Neural progenitor cell (in vitro differentiated cells): Measurements from ENCODE around the gene BCORL1. TPM values are rescaled to one million over a fixed set of nuclear protein-coding genes. Genes with fewer than 3 reads are reported as not detected.

ENCODE experiments used
- DNase-seq: peaks from one replicate; pipeline ENCODE4 v3.0.0-alpha.2; 2016; ENCODE audit warnings: low spot score
- H2AFZ ChIP-seq: fragments of 200-600 bp; sonication (generic); replicated peaks from 2 replicates; pipeline ENCODE4 v1.6.1; 2016; ENCODE audit warnings: antibody characterized with exemption
- H3F3A ChIP-seq: fragments of 200-600 bp; sonication (generic); 2 replicates; pipeline ENCODE4 v1.6.1; 2016; ENCODE audit warnings: antibody characterized with exemption, low read depth
- H3K27ac ChIP-seq: fragments of 200-600 bp; sonication (generic); 2 replicates; pipeline ENCODE4 v1.5.1; 2016; ENCODE audit warnings: mild to moderate bottlenecking
- H3K27me3 ChIP-seq: fragments of 200-600 bp; sonication (generic); 2 replicates; pipeline ENCODE4 v1.6.1; 2016; ENCODE audit warnings: mild to moderate bottlenecking, moderate library complexity
- H3K36me3 ChIP-seq: fragments of 200-600 bp; sonication (generic); 2 replicates; pipeline ENCODE4 v1.5.1; 2016
- H3K4me1 ChIP-seq: fragments of 200-600 bp; sonication (generic); 2 replicates; pipeline ENCODE4 v1.6.1; 2016; ENCODE audit warnings: mixed run types
- H3K4me2 ChIP-seq: fragments of 200-600 bp; sonication (generic); 2 replicates; pipeline ENCODE4 v1.6.1; 2016
- H3K4me3 ChIP-seq: fragments of 200-600 bp; sonication (generic); 2 replicates; pipeline ENCODE4 v1.5.1; 2016
- H3K79me2 ChIP-seq: fragments of 200-600 bp; sonication (generic); 2 replicates; pipeline ENCODE4 v1.6.1; 2016; ENCODE audit warnings: low read depth
- H3K9ac ChIP-seq: fragments of 200-600 bp; sonication (generic); 2 replicates; pipeline ENCODE4 v1.6.1; 2016
- H3K9me3 ChIP-seq: fragments of 200-600 bp; sonication (generic); 2 replicates; pipeline ENCODE4 v1.5.1; 2016; ENCODE audit warnings: low read depth
- H4K20me1 ChIP-seq: fragments of 200-600 bp; sonication (generic); 2 replicates; pipeline ENCODE4 v1.6.1; 2016; ENCODE audit warnings: low read depth
- H3K27ac Mint-ChIP-seq: 3 replicates; pipeline ENCODE4 v1.8.0; 2021; ENCODE audit warnings: mixed read lengths
- H3K27me3 Mint-ChIP-seq: 2 replicates; pipeline ENCODE4 v1.8.0; 2022; ENCODE audit warnings: low read depth, mild to moderate bottlenecking, inconsistent platforms, moderate library complexity, mixed read lengths; ENCODE audit not compliant: insufficient read depth
- H3K36me3 Mint-ChIP-seq: 3 replicates; pipeline ENCODE4 v1.8.0; 2021; ENCODE audit warnings: mixed read lengths
- H3K4me1 Mint-ChIP-seq: 3 replicates; pipeline ENCODE4 v1.8.0; 2021; ENCODE audit warnings: mixed read lengths
- H3K4me3 Mint-ChIP-seq: 3 replicates; pipeline ENCODE4 v1.8.0; 2021; ENCODE audit warnings: mild to moderate bottlenecking, moderate library complexity, mixed read lengths
- H3K9me3 Mint-ChIP-seq: 3 replicates; pipeline ENCODE4 v1.8.0; 2020; ENCODE audit warnings: mixed read lengths
- EZH2 ChIP-seq: fragments of 200-600 bp; sonication (generic); IDR thresholded peaks from 2 replicates; pipeline ENCODE4 v1.6.1; 2017; ENCODE audit warnings: antibody characterized with exemption, mild to moderate bottlenecking, moderate library complexity
- EZH2phosphoT487 ChIP-seq: fragments of 200-600 bp; sonication (generic); IDR thresholded peaks from 2 replicates; pipeline ENCODE4 v1.6.1; 2017; ENCODE audit warnings: antibody characterized with exemption
- total RNA-seq: library from RNA; depleted of rRNA; stranded (reverse); fragments of >200 nt; gene quantifications from 2 replicates; pipeline ENCODE4 v1.2.3, GENCODE V29; 2015; ENCODE audit warnings: low replicate concordance
- TF ChIP-seq, protein P1 (sequence below): fragments of 200-600 bp; sonication (generic); IDR thresholded peaks from 2 replicates; pipeline ENCODE4 v1.5.1; 2017; ENCODE audit warnings: antibody characterized with exemption, mild to moderate bottlenecking

BCORL1 gene
- total RNA-seq, 1 donor from 2014 or later = 5.1 TPM

DNA sequence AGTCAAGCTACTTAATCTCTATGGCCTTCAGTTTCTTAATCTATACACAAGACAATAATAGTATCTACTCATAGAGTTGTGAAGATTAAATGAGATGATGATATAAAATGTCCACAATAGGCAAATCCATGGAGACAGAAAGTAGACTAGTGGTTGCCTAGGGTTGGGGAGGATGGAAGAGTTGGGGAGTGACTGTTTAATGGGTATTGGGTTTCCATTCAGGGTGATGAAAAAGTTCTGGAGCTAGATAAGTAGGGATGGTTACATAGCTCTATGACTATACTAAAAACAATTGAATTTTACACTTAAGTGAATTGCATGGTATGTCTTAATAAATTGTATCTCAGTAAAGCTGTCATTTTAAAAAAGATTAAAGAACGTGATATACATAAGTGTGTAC is 35.7 kb downstream of the BCORL1 start:
- Mint-ChIP-seq H3K27me3 (peaks cover 8% of the 10 kb centered on the region), H3K27ac (no peak overlapping the region), H3K4me1 (peaks cover 15% of the 10 kb centered on the region), H3K4me3 (no peak overlapping the region), H3K9me3 (no peaks in the 10 kb centered on the region), H3K36me3 (peaks cover 49% of the 10 kb centered on the region)
- Histone ChIP-seq H3K79me2 (peaks cover 4% of the 10 kb centered on the region), H3K27me3 (no peaks in the 10 kb centered on the region), H3K9me3 (no peaks in the 10 kb centered on the region), H3F3A (no peaks in the 10 kb centered on the region), H3K4me1 (no peaks in the 10 kb centered on the region), H2AFZ (no peak overlapping the region), H3K4me2 (no peak overlapping the region), H3K4me3 (no peak overlapping the region), H3K36me3 (no peaks in the 10 kb centered on the region), H4K20me1 (peaks cover 51% of the 10 kb centered on the region), H3K27ac (no peak overlapping the region), H3K9ac (no peak overlapping the region)
- DNase-seq = no peak
- TF ChIP-seq EZH2phosphoT487 = no peak
- TF ChIP-seq EZH2 = no peak
- TF ChIP-seq, protein P1, sequence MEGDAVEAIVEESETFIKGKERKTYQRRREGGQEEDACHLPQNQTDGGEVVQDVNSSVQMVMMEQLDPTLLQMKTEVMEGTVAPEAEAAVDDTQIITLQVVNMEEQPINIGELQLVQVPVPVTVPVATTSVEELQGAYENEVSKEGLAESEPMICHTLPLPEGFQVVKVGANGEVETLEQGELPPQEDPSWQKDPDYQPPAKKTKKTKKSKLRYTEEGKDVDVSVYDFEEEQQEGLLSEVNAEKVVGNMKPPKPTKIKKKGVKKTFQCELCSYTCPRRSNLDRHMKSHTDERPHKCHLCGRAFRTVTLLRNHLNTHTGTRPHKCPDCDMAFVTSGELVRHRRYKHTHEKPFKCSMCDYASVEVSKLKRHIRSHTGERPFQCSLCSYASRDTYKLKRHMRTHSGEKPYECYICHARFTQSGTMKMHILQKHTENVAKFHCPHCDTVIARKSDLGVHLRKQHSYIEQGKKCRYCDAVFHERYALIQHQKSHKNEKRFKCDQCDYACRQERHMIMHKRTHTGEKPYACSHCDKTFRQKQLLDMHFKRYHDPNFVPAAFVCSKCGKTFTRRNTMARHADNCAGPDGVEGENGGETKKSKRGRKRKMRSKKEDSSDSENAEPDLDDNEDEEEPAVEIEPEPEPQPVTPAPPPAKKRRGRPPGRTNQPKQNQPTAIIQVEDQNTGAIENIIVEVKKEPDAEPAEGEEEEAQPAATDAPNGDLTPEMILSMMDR = no peak

DNA sequence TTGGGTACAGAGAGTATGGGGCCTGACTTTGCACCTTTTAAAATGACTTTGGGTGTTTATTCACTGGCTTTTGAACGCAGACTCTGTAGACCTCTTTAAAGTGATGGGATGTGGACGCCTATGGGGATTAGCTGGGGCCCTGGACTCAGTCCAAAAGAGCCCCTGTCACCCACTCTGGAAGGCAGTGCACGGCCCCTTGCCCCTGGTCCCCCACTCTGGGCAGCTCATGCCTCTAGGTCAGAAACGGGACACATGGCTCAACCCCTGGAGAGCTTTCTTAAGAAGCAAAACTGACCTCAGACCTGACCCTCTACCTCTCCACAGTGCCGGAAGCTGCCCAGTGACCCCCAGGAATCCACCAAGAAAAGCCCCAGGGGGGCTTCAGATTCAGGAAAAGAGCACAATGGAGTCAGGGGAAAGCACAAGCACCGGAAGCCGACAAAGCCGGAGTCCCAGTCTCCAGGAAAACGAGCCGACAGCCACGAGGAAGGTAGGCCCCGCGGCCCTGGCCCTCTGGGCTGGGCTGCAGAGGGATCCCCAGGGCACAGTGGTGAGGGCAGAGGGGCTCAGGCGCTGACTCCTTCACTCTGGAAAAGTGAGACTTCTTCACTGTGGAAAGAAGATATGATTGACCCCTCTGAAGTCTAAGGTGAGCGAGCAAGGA is 38.4 kb downstream of the BCORL1 start:
- Histone ChIP-seq H3K4me2 (no peak overlapping the region), H3K4me1 (no peaks in the 10 kb centered on the region), H3K36me3 (no peaks in the 10 kb centered on the region), H3K9me3 (no peaks in the 10 kb centered on the region), H4K20me1 (peaks cover 66% of the 10 kb centered on the region), H3K9ac (no peak overlapping the region), H3K27ac (no peak overlapping the region), H3F3A (no peaks in the 10 kb centered on the region), H3K27me3 (no peaks in the 10 kb centered on the region), H2AFZ (no peak overlapping the region), H3K79me2 (peaks cover 4% of the 10 kb centered on the region), H3K4me3 (no peak overlapping the region)
- no peak overlapping the region for H3K4me3 Mint-ChIP-seq
- no peaks in the 10 kb centered on the region for H3K9me3 Mint-ChIP-seq
- no peak overlapping the region for H3K27ac Mint-ChIP-seq
- H3K27me3 Mint-ChIP-seq = peaks cover 5% of the 10 kb centered on the region
- TF ChIP-seq, protein P1 = no peak
- TF ChIP-seq EZH2 (no peak), EZH2phosphoT487 (no peak)
- H3K36me3 Mint-ChIP-seq = peaks cover 52% of the 10 kb centered on the region
- H3K4me1 Mint-ChIP-seq = peaks cover 19% of the 10 kb centered on the region
- DNase-seq = no peak

DNA sequence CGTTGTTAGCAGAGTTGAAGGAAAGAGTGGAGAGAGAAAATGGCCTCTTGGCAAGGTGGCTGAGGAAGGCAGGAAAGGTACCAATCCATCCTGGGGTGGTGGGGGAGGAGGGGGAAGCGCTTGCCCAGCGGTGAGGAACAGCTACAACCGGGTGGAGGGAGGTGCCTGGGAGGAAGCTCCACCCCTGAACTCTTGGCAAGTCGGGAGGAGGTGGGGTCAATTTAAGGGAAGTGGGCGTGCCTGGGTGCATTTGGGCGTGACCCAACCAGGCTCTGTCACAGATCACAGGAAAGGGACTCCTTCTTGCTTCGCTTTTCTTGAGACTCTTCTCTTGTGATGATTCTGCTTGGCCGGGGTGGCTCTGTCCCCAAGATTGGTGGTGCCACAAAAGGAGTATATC is 41.7 kb downstream of the BCORL1 start:
- H3K4me2 ChIP-seq = no peak overlapping the region
- DNase-seq = peak; percentile 69
- no peaks in the 10 kb centered on the region for H3K27me3 ChIP-seq
- H3K79me2 ChIP-seq = no peaks in the 10 kb centered on the region
- Mint-ChIP-seq H3K27me3 (peaks cover 7% of the 10 kb centered on the region), H3K9me3 (no peaks in the 10 kb centered on the region), H3K27ac (peak overlapping the region; percentile 61), H3K36me3 (peaks cover 58% of the 10 kb centered on the region), H3K4me1 (peaks cover 17% of the 10 kb centered on the region), H3K4me3 (no peak overlapping the region)
- no peaks in the 10 kb centered on the region for H3K9me3 ChIP-seq
- H3K4me3 ChIP-seq = no peak overlapping the region
- H3K36me3 ChIP-seq = no peaks in the 10 kb centered on the region
- H4K20me1 ChIP-seq = peaks cover 37% of the 10 kb centered on the region
- H3K4me1 ChIP-seq = no peaks in the 10 kb centered on the region
- no peak overlapping the region for H3K9ac ChIP-seq
- peaks cover 8% of the 10 kb centered on the region for H3F3A ChIP-seq
- H3K27ac ChIP-seq = no peak overlapping the region
- TF ChIP-seq, protein P1 = no peak
- no peak for TF ChIP-seq EZH2
- no peak for TF ChIP-seq EZH2phosphoT487
- H2AFZ ChIP-seq = no peak overlapping the region
